ENCODE data around the gene DCLRE1B.

DNA sequence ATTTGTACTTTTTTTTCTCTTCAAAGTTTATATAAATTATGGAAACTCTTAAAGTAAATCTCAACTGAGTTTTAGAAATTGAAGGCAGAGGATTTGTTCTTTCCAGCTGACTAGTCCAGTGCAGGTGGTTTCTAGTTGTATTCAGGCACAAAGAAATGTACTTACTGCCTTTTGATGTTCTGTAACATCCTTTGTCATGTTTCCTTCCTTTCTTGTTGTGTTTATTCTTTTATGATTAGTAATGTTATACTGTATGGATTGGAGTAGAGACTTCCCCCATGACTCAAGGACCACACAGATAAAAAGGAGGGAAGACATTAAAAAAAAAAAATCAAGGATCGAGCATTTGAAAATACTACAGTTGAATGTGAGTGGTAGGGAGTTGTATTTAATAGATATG lies 32.0 kb downstream of the DCLRE1B start:
- TF ChIP-seq, protein P1, sequence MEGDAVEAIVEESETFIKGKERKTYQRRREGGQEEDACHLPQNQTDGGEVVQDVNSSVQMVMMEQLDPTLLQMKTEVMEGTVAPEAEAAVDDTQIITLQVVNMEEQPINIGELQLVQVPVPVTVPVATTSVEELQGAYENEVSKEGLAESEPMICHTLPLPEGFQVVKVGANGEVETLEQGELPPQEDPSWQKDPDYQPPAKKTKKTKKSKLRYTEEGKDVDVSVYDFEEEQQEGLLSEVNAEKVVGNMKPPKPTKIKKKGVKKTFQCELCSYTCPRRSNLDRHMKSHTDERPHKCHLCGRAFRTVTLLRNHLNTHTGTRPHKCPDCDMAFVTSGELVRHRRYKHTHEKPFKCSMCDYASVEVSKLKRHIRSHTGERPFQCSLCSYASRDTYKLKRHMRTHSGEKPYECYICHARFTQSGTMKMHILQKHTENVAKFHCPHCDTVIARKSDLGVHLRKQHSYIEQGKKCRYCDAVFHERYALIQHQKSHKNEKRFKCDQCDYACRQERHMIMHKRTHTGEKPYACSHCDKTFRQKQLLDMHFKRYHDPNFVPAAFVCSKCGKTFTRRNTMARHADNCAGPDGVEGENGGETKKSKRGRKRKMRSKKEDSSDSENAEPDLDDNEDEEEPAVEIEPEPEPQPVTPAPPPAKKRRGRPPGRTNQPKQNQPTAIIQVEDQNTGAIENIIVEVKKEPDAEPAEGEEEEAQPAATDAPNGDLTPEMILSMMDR (IDR thresholded peaks at IDR 0.05), result no peak
- TF ChIP-seq POLR2AphosphoS5 (IDR thresholded peaks at IDR 0.05), result no peak

Data from gastroesophageal sphincter (tissue), 3 donors.